ENCODE measurements around the gene FAM237A.

FAM237A gene

GRCh38 chr2:206642075-206643025 lies at the start of gene FAM237A:
Gene FAM237A, plus strand, starts transcription at chr2:206642487. Its CDS starts 1,750 bp downstream, at chr2:206644237.
- DNase-seq (peak; percentile 4), ATAC-seq (no peak)
- peaks cover 18% of the 10 kb centered on the region for H3K27me3 Mint-ChIP-seq
- H3K27ac Mint-ChIP-seq = no peak within 1 kb of the TSS
- no peaks in the 10 kb centered on the region for H3K9me3 Mint-ChIP-seq
- H3K36me3 Mint-ChIP-seq (ENCODE audit: low read depth) = no peaks in the 10 kb centered on the region
- H3K4me1 Mint-ChIP-seq = no peaks in the 10 kb centered on the region
- H3K4me3 Mint-ChIP-seq = no peak within 1 kb of the TSS

DNA sequence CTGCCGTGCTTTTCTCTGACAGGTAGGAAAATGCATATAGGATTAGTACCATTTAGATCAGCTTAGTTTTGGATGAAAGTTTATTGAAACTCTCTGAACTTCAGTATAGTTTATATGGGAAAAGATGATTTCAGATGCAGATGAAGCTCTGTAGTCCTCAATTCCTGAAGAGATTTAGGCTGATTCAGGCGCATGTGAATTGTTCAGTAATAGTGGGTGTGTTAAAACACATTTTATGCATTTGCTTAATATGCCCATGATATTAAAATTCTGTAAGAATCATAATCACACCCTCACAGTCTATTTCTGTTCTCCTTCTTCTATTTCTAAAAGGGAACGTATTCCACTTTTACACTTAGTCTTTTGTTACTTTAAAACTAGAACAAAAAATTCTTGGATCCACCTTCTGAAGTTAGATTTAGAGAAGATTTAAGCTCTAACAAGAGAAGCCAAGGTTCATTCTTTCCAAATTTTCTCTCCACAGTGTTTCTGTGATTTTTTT lies 44.5 kb upstream of the FAM237A start:
- no peak overlapping the region for H3K4me3 Mint-ChIP-seq
- no peak for ATAC-seq
- H3K4me1 Mint-ChIP-seq = no peaks in the 10 kb centered on the region
- no peaks in the 10 kb centered on the region for H3K36me3 Mint-ChIP-seq (ENCODE audit: low read depth)
- H3K27me3 Mint-ChIP-seq = no peaks in the 10 kb centered on the region
- no peak overlapping the region for H3K27ac Mint-ChIP-seq
- no peaks in the 10 kb centered on the region for H3K9me3 Mint-ChIP-seq
- no peak for DNase-seq

DNA sequence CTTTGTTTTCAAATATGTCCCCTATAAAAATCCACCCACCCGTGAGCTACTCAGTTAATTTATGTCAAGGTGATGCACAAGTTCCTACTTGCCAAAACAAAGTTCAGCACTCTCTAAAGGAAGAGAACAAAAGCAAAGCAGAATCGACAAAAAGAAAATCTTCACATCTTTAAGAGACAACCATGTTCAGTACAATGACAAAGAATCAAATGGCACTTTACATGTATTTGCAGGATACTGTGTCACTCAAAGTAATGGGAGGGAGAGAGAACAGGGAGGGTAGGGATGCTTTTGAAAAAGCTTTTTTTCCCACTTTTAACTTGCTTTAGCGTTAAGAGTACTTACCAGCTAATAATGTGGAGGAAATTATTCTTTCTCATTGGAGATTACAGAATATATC lies 39.0 kb upstream of the FAM237A start:
- ATAC-seq (no peak), DNase-seq (no peak)
- H3K4me3 Mint-ChIP-seq = no peak overlapping the region
- H3K27ac Mint-ChIP-seq = no peak overlapping the region
- H3K4me1 Mint-ChIP-seq = no peaks in the 10 kb centered on the region
- no peaks in the 10 kb centered on the region for H3K27me3 Mint-ChIP-seq
- no peaks in the 10 kb centered on the region for H3K9me3 Mint-ChIP-seq
- no peaks in the 10 kb centered on the region for H3K36me3 Mint-ChIP-seq (ENCODE audit: low read depth)

DNA sequence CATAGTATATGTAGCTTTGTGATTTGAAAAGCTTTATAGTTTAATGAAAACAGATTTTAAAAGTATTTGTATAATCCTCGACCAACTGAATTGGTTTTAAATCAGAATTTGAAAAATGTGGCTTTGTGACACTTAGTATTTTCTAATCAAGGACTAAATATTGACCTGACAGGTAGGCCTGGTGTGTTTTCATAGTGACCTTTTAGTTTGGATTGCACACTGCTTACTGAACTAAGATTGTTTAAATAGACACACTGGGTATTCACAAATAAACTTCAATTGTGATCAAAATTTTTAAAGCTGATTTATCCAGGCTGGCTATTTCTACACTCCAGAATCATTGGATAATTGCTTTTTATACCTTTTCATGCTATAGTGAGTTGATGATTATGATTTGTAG lies 31.8 kb upstream of the FAM237A start:
- H3K27me3 Mint-ChIP-seq = no peaks in the 10 kb centered on the region
- DNase-seq (no peak), ATAC-seq (no peak)
- no peaks in the 10 kb centered on the region for H3K36me3 Mint-ChIP-seq (ENCODE audit: low read depth)
- no peaks in the 10 kb centered on the region for H3K9me3 Mint-ChIP-seq
- H3K4me1 Mint-ChIP-seq = no peaks in the 10 kb centered on the region
- no peak overlapping the region for H3K27ac Mint-ChIP-seq
- H3K4me3 Mint-ChIP-seq = no peak overlapping the region

DNA sequence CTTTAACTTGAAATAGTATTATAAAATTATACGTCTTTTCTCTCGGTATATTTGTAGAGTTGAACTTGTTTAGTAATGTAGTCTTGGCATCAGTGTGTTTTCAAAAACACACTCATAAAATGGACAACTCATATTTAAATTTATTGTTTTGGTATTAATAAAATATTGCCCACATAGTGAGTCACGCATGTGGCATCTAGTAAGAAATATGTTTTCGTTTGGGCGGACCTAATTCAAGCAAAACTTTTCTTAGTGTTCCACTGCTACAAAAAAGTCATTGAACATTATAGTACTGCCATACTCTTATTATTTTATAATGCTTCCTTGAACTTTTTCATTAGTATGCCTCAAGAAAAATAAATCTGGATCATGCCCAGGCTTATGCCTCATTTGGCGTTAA lies 31.1 kb upstream of the FAM237A start:
- Mint-ChIP-seq H3K27me3 (no peaks in the 10 kb centered on the region), H3K4me3 (no peak overlapping the region), H3K27ac (no peak overlapping the region), H3K36me3 (ENCODE audit: low read depth) (no peaks in the 10 kb centered on the region), H3K9me3 (no peaks in the 10 kb centered on the region), H3K4me1 (no peaks in the 10 kb centered on the region)
- ATAC-seq (no peak), DNase-seq (no peak)

DNA sequence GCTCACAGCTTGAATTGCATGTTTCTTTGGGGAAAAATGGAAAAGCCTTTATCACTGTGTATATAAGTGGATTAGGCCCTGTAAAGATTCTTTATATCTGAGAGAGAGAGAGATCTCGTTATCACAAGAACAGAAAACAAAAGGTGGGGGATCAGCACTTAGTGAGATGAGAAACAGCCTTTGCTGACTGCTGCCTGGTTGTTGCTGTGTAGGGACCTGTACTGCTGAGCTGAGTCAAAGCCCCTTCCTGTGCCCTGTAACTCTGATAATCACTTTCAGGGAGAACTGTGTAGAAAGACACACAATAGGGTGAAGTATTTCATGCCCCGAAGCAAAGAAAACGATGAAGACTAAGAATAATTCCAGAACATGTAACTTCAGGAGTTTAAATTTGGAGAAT lies 30.6 kb upstream of the FAM237A start:
- Mint-ChIP-seq H3K27me3 (no peaks in the 10 kb centered on the region), H3K4me3 (no peak overlapping the region), H3K9me3 (no peaks in the 10 kb centered on the region), H3K36me3 (ENCODE audit: low read depth) (no peaks in the 10 kb centered on the region), H3K27ac (no peak overlapping the region), H3K4me1 (no peaks in the 10 kb centered on the region)
- no peak for DNase-seq
- no peak for ATAC-seq

DNA sequence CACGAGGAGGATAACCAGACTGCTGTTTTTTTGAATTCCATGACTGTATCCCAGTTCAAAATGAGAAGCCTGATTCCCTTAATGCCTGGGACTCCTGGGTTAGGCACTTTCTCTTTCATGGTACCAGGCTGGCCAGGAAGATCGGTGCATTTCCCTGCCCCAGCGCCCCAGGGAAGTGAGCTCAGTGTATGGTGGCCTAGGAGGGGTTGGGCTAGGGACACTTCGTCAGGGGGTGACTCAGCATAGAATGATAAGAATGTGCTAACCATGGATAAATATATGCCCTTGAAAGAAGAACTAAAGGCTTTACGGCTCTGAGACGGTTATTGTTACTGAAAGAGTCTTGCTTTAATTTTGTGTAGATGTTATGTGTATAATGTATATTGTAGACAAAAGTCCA lies 27.5 kb upstream of the FAM237A start:
- ATAC-seq (no peak), DNase-seq (no peak)
- no peak overlapping the region for H3K27ac Mint-ChIP-seq
- H3K36me3 Mint-ChIP-seq (ENCODE audit: low read depth) = no peaks in the 10 kb centered on the region
- peaks cover 4% of the 10 kb centered on the region for H3K27me3 Mint-ChIP-seq
- H3K4me3 Mint-ChIP-seq = no peak overlapping the region
- H3K4me1 Mint-ChIP-seq = no peaks in the 10 kb centered on the region
- H3K9me3 Mint-ChIP-seq = no peaks in the 10 kb centered on the region

- DNase-seq (no peak), ATAC-seq (no peak)
- no peak overlapping the region for H3K27ac Mint-ChIP-seq
- H3K9me3 Mint-ChIP-seq = no peaks in the 10 kb centered on the region
- H3K27me3 Mint-ChIP-seq = peaks cover 4% of the 10 kb centered on the region
- no peak overlapping the region for H3K4me3 Mint-ChIP-seq
- H3K36me3 Mint-ChIP-seq (ENCODE audit: low read depth) = no peaks in the 10 kb centered on the region
- H3K4me1 Mint-ChIP-seq = no peaks in the 10 kb centered on the region
These were observed 26.7 kb upstream of the FAM237A start for GRCh38 chr2:206615417-206616089.

DNA sequence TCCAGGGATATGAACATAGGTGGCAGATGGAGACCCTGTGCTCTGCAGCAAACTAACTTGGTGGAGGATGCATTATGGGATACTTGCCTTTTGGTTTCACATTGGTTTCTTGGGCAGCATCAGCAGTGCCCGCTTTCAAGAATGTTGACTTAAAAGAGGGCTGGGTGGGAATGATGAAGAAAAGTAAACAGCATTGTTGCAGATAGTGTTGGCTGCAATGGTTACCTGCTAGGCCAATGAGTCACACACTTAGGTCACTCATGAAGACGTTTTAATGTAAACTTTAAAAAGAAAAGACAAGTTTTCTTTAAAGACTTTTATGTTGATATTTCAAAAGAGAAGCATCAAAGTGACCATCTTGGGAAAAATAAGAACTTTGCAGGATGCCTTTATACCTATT lies 26.1 kb upstream of the FAM237A start:
- ATAC-seq (no peak), DNase-seq (no peak)
- Mint-ChIP-seq H3K9me3 (no peaks in the 10 kb centered on the region), H3K36me3 (ENCODE audit: low read depth) (no peaks in the 10 kb centered on the region), H3K27me3 (peaks cover 4% of the 10 kb centered on the region), H3K27ac (no peak overlapping the region), H3K4me1 (no peaks in the 10 kb centered on the region), H3K4me3 (no peak overlapping the region)

DNA sequence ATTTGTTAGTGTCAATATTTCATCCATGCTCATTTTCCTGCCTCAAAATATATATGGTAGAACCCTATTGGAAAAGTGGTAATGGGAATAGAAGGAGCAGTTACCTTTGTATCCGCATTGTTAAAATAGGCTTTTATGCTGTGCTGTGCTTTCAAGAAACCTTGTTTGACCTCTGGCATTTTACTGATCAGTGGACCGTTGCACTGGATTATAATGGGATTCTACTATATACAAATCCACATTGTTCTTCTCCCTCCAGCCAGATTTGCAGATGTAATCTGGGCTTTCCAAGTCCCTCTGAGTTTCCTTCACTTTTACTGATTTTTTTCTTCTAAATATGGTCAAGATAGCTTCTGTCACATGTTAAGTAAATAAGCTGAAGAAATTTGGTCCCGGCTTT lies 23.3 kb upstream of the FAM237A start:
- no peak overlapping the region for H3K27ac Mint-ChIP-seq

GRCh38 chr2:206626108-206626507 lies 16.2 kb upstream of the FAM237A start:
- no peaks in the 10 kb centered on the region for H3K36me3 Mint-ChIP-seq (ENCODE audit: low read depth)
- no peaks in the 10 kb centered on the region for H3K9me3 Mint-ChIP-seq
- peaks cover 11% of the 10 kb centered on the region for H3K27me3 Mint-ChIP-seq

More for the DNA sequence above, 23.3 kb upstream of the FAM237A start:
- DNase-seq (no peak), ATAC-seq (no peak)
- Mint-ChIP-seq H3K27me3 (peaks cover 7% of the 10 kb centered on the region), H3K4me1 (no peaks in the 10 kb centered on the region), H3K9me3 (no peaks in the 10 kb centered on the region), H3K4me3 (no peak overlapping the region), H3K36me3 (ENCODE audit: low read depth) (no peaks in the 10 kb centered on the region)

GRCh38 chr2:206627632-206628031 lies 14.7 kb upstream of the FAM237A start:
- H3K36me3 Mint-ChIP-seq (ENCODE audit: low read depth) = no peaks in the 10 kb centered on the region
- peaks cover 8% of the 10 kb centered on the region for H3K27me3 Mint-ChIP-seq
- no peak overlapping the region for H3K4me3 Mint-ChIP-seq
- no peaks in the 10 kb centered on the region for H3K4me1 Mint-ChIP-seq
- H3K27ac Mint-ChIP-seq = no peak overlapping the region
- DNase-seq (no peak), ATAC-seq (no peak)
- no peaks in the 10 kb centered on the region for H3K9me3 Mint-ChIP-seq

More at GRCh38 chr2:206626108-206626507, 16.2 kb upstream of the FAM237A start:
- Mint-ChIP-seq H3K4me1 (no peaks in the 10 kb centered on the region), H3K4me3 (no peak overlapping the region), H3K27ac (no peak overlapping the region)
- no peak for DNase-seq
- ATAC-seq = no peak

GRCh38 chr2:206631340-206631739 lies 10.9 kb upstream of the FAM237A start:
- Mint-ChIP-seq H3K27ac (no peak overlapping the region), H3K27me3 (peaks cover 8% of the 10 kb centered on the region), H3K4me3 (no peak overlapping the region), H3K4me1 (no peaks in the 10 kb centered on the region), H3K9me3 (no peaks in the 10 kb centered on the region), H3K36me3 (ENCODE audit: low read depth) (no peaks in the 10 kb centered on the region)
- ATAC-seq = no peak
- DNase-seq = no peak

GRCh38 chr2:206635015-206635414 lies 7.3 kb upstream of the FAM237A start:
- ATAC-seq = no peak
- H3K4me3 Mint-ChIP-seq = no peak overlapping the region
- H3K27me3 Mint-ChIP-seq = peaks cover under 1% of the 10 kb centered on the region
- H3K4me1 Mint-ChIP-seq = no peaks in the 10 kb centered on the region
- no peaks in the 10 kb centered on the region for H3K36me3 Mint-ChIP-seq (ENCODE audit: low read depth)
- no peak overlapping the region for H3K27ac Mint-ChIP-seq
- DNase-seq = no peak
- no peaks in the 10 kb centered on the region for H3K9me3 Mint-ChIP-seq

DNA sequence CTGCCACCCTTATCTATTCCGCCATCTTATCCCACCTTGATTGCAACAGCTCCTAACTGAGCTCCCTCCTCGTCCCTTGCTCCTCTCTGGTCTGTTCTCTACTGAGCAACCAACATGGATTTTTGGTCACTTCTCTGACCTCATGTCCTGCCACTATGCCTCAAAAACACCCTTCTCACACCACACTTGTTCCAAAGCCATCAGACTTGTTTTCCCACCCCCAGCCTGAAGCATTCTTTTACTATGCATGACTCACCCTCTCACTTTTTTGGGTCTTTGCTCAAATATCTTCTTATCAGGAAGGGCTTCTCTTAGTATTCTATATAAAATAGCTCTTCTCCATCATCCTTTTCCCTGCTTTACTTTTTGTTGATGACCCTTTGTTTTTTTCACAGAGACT lies 2.7 kb upstream of the FAM237A start:
- H3K36me3 Mint-ChIP-seq (ENCODE audit: low read depth) = no peaks in the 10 kb centered on the region
- H3K27me3 Mint-ChIP-seq = peaks cover 16% of the 10 kb centered on the region
- H3K27ac Mint-ChIP-seq = no peak overlapping the region
- H3K4me3 Mint-ChIP-seq = no peak overlapping the region
- DNase-seq (no peak), ATAC-seq (no peak)
- no peaks in the 10 kb centered on the region for H3K4me1 Mint-ChIP-seq
- no peaks in the 10 kb centered on the region for H3K9me3 Mint-ChIP-seq

Data from activated naive CD8-positive, alpha-beta T cell treated with anti-CD3 and anti-CD28 coated beads, Interleukin-2, amount 50 U/mL, for 24 hours (primary cell).